T-helper 17 cell (primary cell): ENCODE data around the gene LARGE1. TPM values are rescaled to one million over a fixed set of nuclear protein-coding genes. Genes with fewer than 3 reads are reported as not detected.

Experiments
- ATAC-seq: fragments of 150-1000 bp; cut with Tn5 transposase; 2 replicates; pipeline ENCODE4 v1.10.0; 2021; ENCODE audit warnings: mild to moderate bottlenecking, moderate library complexity
- DNase-seq, 3 donors: peaks; one replicate each; pipeline versions ENCODE4 v3.0.0 to v3.0.0-alpha.2; 2020 to 2021
- H3K9me3 ChIP-seq: one replicate; pipeline ENCODE4 v1.7.0; 2013; ENCODE audit warnings: low read length, mild to moderate bottlenecking; ENCODE audit not compliant: control insufficient read depth, poor library complexity, severe bottlenecking
- H3K27ac Mint-ChIP-seq: one replicate; pipeline ENCODE4 v1.8.0; 2022; ENCODE audit warnings: mild to moderate bottlenecking, moderate library complexity, mixed read lengths
- H3K27me3 Mint-ChIP-seq: one replicate; pipeline ENCODE4 v1.8.0; 2022; ENCODE audit warnings: mixed read lengths
- H3K36me3 Mint-ChIP-seq: one replicate; pipeline ENCODE4 v1.8.0; 2022; ENCODE audit warnings: low read depth, mixed read lengths
- H3K4me1 Mint-ChIP-seq: one replicate; pipeline ENCODE4 v1.8.0; 2022; ENCODE audit warnings: mild to moderate bottlenecking, mixed read lengths
- H3K4me3 Mint-ChIP-seq: one replicate; pipeline ENCODE4 v1.8.0; 2022; ENCODE audit warnings: mild to moderate bottlenecking, moderate library complexity, mixed read lengths
- total RNA-seq, 4 donors: library from RNA in 2 of 4; stranded (reverse) in 2 of 4; gene quantifications; one replicate each; pipeline ENCODE4 v1.2.3 and lab custom pipeline; 2022 to 2026

Gene LARGE1
- total RNA-seq, 2 donors from 2014 or later: 2.1 to 7.0 TPM

- ATAC-seq (no peak), DNase-seq (no peak)
- Mint-ChIP-seq H3K4me1 (no peaks in the 10 kb centered on the region), H3K36me3 (peaks cover 2% of the 10 kb centered on the region), H3K27ac (no peak overlapping the region), H3K4me3 (no peak overlapping the region), H3K27me3 (no peaks in the 10 kb centered on the region)
- no peaks in the 10 kb centered on the region for H3K9me3 ChIP-seq
These were observed 271.8 kb downstream of the LARGE1 start for GRCh38 chr22:33648478-33648877.

GRCh38 chr22:33640900-33641299, 279.4 kb downstream of the LARGE1 start:
- no peak for DNase-seq

GRCh38 chr22:33639588-33640254, 280.6 kb downstream of the LARGE1 start:
- H3K4me3 Mint-ChIP-seq: no peak overlapping the region
- no peaks in the 10 kb centered on the region for H3K27me3 Mint-ChIP-seq
- ATAC-seq (no peak), DNase-seq (no peak)
- H3K36me3 Mint-ChIP-seq: no peaks in the 10 kb centered on the region
- H3K9me3 ChIP-seq: peaks cover 4% of the 10 kb centered on the region
- H3K4me1 Mint-ChIP-seq: no peaks in the 10 kb centered on the region
- H3K27ac Mint-ChIP-seq: no peak overlapping the region

More at GRCh38 chr22:33640900-33641299, 279.4 kb downstream of the LARGE1 start:
- Mint-ChIP-seq H3K27ac (no peak overlapping the region), H3K36me3 (no peaks in the 10 kb centered on the region), H3K4me1 (no peaks in the 10 kb centered on the region), H3K4me3 (no peak overlapping the region), H3K27me3 (no peaks in the 10 kb centered on the region)
- H3K9me3 ChIP-seq: peaks cover 4% of the 10 kb centered on the region
- no peak for ATAC-seq

GRCh38 chr22:33635766-33636165, 284.5 kb downstream of the LARGE1 start:
- Mint-ChIP-seq H3K4me1 (no peaks in the 10 kb centered on the region), H3K4me3 (no peak overlapping the region), H3K36me3 (no peaks in the 10 kb centered on the region), H3K27me3 (no peaks in the 10 kb centered on the region), H3K27ac (no peak overlapping the region)
- DNase-seq (no peak), ATAC-seq (no peak)
- peaks cover 4% of the 10 kb centered on the region for H3K9me3 ChIP-seq

- ATAC-seq (no peak), DNase-seq (no peak)
- H3K27ac Mint-ChIP-seq: no peak overlapping the region
- H3K4me1 Mint-ChIP-seq: no peaks in the 10 kb centered on the region
- peaks cover 4% of the 10 kb centered on the region for H3K9me3 ChIP-seq
- no peaks in the 10 kb centered on the region for H3K27me3 Mint-ChIP-seq
- H3K36me3 Mint-ChIP-seq: no peaks in the 10 kb centered on the region
- H3K4me3 Mint-ChIP-seq: no peak overlapping the region
These were observed 288.5 kb downstream of the LARGE1 start for GRCh38 chr22:33631777-33632176.

GRCh38 chr22:33625959-33626358, 294.3 kb downstream of the LARGE1 start:
- Mint-ChIP-seq H3K27ac (no peak overlapping the region), H3K27me3 (no peaks in the 10 kb centered on the region), H3K36me3 (no peaks in the 10 kb centered on the region), H3K4me1 (no peaks in the 10 kb centered on the region), H3K4me3 (no peak overlapping the region)
- DNase-seq (no peak), ATAC-seq (no peak)
- H3K9me3 ChIP-seq: no peaks in the 10 kb centered on the region

GRCh38 chr22:33620085-33620484, 300.2 kb downstream of the LARGE1 start:
- ATAC-seq (no peak), DNase-seq (no peak)
- no peaks in the 10 kb centered on the region for H3K9me3 ChIP-seq
- no peaks in the 10 kb centered on the region for H3K4me1 Mint-ChIP-seq
- no peak overlapping the region for H3K27ac Mint-ChIP-seq
- H3K36me3 Mint-ChIP-seq: no peaks in the 10 kb centered on the region
- no peak overlapping the region for H3K4me3 Mint-ChIP-seq
- no peaks in the 10 kb centered on the region for H3K27me3 Mint-ChIP-seq

- no peaks in the 10 kb centered on the region for H3K36me3 Mint-ChIP-seq
- H3K4me1 Mint-ChIP-seq: no peaks in the 10 kb centered on the region
- H3K9me3 ChIP-seq: no peaks in the 10 kb centered on the region
- H3K4me3 Mint-ChIP-seq: no peak overlapping the region
- H3K27me3 Mint-ChIP-seq: no peaks in the 10 kb centered on the region
- ATAC-seq (no peak), DNase-seq (no peak)
- H3K27ac Mint-ChIP-seq: no peak overlapping the region
These were observed 313.8 kb downstream of the LARGE1 start for GRCh38 chr22:33606504-33606903.

- Mint-ChIP-seq H3K4me3 (no peak overlapping the region), H3K36me3 (no peaks in the 10 kb centered on the region), H3K4me1 (no peaks in the 10 kb centered on the region), H3K27me3 (no peaks in the 10 kb centered on the region), H3K27ac (no peak overlapping the region)
- no peaks in the 10 kb centered on the region for H3K9me3 ChIP-seq
- no peak for DNase-seq
- ATAC-seq: no peak
These were observed 314.6 kb downstream of the LARGE1 start for GRCh38 chr22:33605666-33606065.

- Mint-ChIP-seq H3K4me3 (no peak overlapping the region), H3K4me1 (no peaks in the 10 kb centered on the region)
These were observed 315.1 kb downstream of the LARGE1 start for GRCh38 chr22:33605221-33605620.

GRCh38 chr22:33601062-33601461, 319.2 kb downstream of the LARGE1 start:
- no peak overlapping the region for H3K27ac Mint-ChIP-seq

More at GRCh38 chr22:33605221-33605620, 315.1 kb downstream of the LARGE1 start:
- ATAC-seq (no peak), DNase-seq (no peak)
- Mint-ChIP-seq H3K27me3 (no peaks in the 10 kb centered on the region), H3K36me3 (no peaks in the 10 kb centered on the region), H3K27ac (no peak overlapping the region)
- no peaks in the 10 kb centered on the region for H3K9me3 ChIP-seq

GRCh38 chr22:33600595-33600994, 319.7 kb downstream of the LARGE1 start:
- Mint-ChIP-seq H3K27me3 (no peaks in the 10 kb centered on the region), H3K27ac (no peak overlapping the region), H3K36me3 (no peaks in the 10 kb centered on the region), H3K4me3 (no peak overlapping the region), H3K4me1 (no peaks in the 10 kb centered on the region)
- no peak for DNase-seq
- H3K9me3 ChIP-seq: no peaks in the 10 kb centered on the region
- no peak for ATAC-seq

More at GRCh38 chr22:33601062-33601461, 319.2 kb downstream of the LARGE1 start:
- DNase-seq (no peak), ATAC-seq (no peak)
- H3K36me3 Mint-ChIP-seq: no peaks in the 10 kb centered on the region
- H3K4me3 Mint-ChIP-seq: no peak overlapping the region
- no peaks in the 10 kb centered on the region for H3K4me1 Mint-ChIP-seq
- H3K9me3 ChIP-seq: no peaks in the 10 kb centered on the region
- no peaks in the 10 kb centered on the region for H3K27me3 Mint-ChIP-seq

- no peaks in the 10 kb centered on the region for H3K36me3 Mint-ChIP-seq
- H3K9me3 ChIP-seq: no peaks in the 10 kb centered on the region
- no peak for DNase-seq
- no peaks in the 10 kb centered on the region for H3K4me1 Mint-ChIP-seq
- H3K27ac Mint-ChIP-seq: no peak overlapping the region
- ATAC-seq: no peak
- no peak overlapping the region for H3K4me3 Mint-ChIP-seq
- no peaks in the 10 kb centered on the region for H3K27me3 Mint-ChIP-seq
These were observed 320.2 kb downstream of the LARGE1 start for GRCh38 chr22:33600113-33600512.

GRCh38 chr22:33599596-33599995, 320.7 kb downstream of the LARGE1 start:
- H3K27ac Mint-ChIP-seq: no peak overlapping the region

More at GRCh38 chr22:33599596-33599995, 320.7 kb downstream of the LARGE1 start:
- no peaks in the 10 kb centered on the region for H3K4me1 Mint-ChIP-seq
- H3K27me3 Mint-ChIP-seq: no peaks in the 10 kb centered on the region
- no peaks in the 10 kb centered on the region for H3K9me3 ChIP-seq
- no peaks in the 10 kb centered on the region for H3K36me3 Mint-ChIP-seq
- ATAC-seq (no peak), DNase-seq (no peak)
- no peak overlapping the region for H3K4me3 Mint-ChIP-seq
